ENCODE data around the gene CDH4.
"Not testable (repeated sequence)": the region's sequence is repeated elsewhere in the genome, so short reads cannot be mapped to it uniquely, and the experiment has no call there.

CDH4 gene

DNA sequence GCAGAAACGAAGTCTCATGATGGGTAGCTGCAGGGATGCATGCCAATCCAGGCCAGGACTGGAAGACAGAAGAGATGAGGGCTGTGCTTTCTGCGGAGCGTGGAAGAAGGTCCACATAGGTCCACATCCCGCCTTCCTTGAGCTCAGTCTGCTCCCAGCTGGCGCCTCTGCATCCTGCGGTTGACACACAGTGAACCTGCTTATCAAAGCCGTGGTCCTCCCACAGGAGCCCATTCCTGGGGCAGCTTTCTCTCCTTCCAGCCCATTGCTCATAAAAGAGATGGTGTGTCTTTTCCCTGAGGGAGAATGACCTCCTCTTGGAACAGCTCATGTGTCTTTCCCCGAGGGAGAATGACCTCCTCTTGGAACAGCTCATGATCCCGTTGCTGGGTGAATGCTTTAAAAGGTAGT is 225.4 kb downstream of the CDH4 start:
- no peak for DNase-seq

DNA sequence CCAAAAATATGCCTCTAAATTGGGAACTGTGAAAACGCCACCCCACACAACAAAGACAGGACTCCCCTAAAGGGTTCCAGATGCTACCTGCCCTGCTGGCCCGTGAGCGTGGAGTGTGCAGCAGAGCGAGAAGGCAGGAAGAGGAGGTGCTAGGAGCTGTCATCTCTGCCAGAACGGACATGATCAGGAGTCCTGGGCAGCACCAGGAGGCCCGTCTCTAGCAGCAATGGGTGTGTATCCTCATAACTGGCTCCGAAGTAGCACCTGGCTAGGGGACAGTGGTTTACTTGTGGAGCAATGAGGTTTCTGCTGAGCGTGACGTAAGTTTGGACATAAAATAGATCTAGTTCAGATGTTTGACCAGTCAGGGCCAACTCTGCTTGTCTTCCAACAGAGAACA is 226.0 kb downstream of the CDH4 start:
- no peak for DNase-seq

DNA sequence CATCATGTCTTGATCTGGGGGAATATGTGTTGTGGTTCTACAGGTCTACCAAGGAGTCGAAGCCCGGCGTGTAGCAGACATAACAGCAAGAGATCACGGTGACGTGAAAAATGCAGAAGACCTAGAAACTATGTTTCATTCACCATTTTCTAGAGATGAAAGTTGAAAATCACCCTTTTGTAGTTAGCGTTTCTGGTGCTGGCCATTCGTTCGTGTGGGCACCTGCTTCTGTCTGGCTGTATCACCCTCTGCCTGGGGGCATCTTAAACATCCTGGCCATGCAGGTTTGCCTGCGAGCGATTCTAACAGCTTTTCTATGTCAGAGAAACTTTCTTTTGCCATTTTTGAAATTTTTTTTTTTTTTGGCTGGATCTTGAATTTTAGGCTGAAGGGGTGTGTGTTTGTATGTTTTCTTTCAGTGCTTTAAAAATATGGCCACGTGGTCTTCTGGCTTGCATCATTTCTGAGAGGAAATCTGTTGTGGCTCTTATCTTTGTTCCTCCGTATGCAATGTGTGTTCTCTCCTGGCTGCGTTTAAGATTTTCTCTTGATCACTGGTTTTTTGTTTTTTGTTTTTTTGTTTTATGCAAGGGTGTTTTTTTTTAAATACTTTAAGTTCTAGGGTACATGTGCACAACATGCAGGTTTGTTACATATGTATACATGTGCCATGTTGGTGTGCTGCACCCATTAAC is 226.7 kb downstream of the CDH4 start:
- no peak for DNase-seq

DNA sequence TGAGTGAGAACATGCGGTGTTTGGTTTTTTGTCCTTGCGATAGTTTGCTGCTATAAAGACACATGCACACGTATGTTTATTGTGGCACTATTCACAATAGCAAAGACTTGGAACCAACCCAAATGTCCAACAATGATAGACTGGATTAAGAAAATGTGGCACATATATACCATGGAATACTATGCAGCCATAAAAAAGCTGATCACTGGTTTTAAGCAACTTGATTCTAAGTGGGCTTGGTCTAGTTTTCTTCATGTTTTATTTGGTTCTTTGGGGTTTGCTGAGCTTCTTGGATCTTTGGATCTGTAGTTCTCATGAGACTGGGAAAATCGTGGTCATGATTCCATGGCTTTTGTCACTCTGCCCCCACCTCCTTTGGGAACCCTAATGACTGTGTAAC is 227.4 kb downstream of the CDH4 start:
- DNase-seq = not testable (repeated sequence)

DNA sequence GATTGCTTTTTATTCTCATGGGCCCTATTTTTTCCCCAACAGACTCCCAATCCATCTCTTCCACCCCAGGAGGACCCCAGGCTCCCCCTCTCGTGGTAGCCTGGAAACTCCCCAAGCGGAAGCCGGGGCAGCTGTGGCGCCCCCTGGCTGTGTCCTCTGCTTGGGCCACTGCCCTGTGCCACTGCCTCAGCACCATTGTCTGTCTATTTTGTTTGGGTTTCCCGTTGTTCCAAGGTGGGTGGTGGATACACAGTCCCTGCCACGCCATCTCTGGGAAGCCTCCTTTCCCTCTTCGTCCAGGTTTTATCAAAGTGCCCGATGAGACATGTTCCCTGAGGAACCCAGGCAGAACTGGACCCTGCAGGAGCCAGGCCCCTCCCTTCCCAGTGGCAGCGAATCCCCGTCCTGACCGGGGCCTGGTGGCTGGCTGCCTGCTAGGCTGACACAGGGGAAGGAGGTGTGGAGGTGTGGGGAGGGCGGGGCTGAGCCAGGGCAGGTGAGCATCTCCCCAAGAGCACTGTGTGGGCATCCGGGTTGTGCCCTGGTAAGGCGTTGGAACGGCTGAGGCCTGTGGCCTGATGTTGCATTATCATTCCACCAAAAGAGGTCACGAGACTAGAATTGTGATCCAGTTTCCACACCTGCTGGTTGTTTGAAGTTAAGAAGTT is 228.2 kb downstream of the CDH4 start:
- no peak for DNase-seq

DNA sequence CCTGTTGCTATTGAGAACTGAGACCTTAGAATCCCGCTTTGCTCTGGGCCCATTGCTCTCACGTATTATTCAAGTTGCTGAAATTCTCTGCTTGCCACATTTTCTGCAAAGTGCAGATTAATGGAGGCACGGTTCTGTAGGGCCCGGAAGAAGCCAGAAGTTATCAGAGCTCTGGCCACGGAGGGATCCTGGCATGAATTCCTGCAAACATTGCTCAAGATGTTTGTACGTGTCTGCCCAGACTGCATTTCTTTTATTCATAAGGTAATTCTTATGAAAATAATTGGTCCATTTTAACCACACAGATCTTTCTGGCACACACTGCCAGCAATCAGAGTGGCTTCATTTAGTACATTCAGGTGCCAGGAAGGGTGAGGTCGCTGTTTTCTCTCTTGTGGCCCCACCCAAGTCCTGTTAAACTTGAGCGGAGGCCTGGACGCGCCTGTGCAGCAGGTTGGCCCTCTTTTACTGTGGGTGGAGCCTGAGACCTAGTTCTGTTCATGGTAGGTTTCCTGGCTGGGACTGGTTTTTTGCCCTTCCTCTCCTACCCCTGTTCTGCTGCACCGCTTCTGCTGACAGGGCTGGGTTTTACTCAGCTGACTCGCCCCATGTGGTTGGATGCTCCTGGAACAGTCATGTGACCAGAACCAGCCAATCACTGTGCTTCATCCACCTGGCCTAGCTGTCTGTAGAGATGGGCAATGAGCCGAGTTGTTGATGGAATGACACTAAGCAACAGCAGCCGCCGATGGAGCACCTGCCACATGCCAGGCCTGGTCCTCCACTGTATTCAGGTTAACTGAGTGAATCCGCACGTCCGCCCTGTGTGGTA is 230.2 kb downstream of the CDH4 start:
- DNase-seq = no peak

DNA sequence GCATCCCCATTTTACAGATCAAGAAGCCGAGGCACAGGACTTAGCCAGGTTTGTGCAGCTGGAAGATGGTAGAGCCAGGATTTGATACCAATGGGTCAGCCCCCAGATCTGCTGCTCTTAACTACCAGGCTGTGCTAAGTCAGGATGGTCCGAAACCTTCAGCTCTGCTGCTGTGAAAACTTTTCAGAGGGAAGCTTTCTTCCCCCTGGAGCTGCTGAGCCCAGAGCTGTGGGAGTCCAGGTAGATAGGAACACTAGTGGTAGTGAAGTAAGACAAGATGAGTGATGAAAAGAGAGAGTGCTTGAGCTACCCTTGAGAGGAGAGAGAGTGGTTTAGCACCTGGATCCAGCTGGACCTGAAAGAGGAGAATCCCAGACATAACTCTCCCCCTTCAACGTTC is 230.8 kb downstream of the CDH4 start:
- no peak for DNase-seq

DNA sequence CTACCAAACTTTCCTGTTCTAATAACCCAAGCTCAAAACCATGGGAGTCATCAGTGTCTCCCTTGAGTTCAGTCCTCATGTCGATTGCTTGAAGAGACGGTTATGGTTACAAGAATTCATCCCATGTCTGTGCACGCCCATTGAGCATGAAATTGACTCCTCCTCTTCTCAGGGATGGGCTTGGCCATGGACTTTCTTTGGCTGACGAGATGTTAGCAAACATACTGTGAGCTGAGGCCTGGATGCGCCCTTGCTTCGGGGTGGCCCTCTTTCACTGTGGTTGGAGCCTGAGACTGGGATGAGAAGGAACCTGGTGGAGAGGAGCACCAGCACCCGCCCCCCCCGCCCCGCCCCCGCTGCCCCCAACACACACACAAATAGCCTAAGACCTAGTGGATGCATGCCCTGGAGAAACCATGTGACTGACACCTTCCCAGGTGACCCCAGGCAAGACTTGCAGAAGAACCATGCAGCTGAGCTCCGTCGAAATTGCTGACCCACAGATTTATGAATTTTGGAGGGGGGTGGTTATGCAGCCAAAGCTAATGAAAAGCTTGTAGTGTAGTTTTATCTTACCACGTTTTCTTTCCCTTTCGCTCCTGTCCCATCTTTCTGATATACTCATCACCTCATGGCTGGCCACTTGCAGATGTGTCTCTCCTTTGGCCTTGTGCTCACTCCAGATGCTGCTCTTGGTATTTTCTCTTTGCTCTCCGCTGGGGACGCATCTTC is 231.4 kb downstream of the CDH4 start:
- no peak for DNase-seq

DNA sequence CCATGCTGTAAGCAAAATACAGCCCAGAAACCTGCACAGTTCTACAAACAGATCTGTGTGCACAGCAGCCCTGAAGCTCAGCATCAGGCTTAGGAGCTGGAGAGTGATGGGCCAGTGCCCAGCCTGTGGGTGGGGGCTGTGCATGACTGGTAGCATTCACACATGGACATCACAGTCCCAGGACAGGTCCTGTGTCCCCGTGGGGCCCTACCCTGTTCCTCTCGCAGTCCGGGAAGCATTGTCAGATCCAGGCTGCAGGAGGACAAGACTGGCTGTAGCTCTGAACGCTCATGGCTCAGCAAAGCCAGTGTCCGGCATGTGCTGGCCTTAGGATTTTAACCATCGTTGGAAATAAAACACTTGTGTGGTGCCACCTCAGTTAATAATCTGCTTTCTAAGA is 234.1 kb downstream of the CDH4 start:
- no peak for DNase-seq

DNA sequence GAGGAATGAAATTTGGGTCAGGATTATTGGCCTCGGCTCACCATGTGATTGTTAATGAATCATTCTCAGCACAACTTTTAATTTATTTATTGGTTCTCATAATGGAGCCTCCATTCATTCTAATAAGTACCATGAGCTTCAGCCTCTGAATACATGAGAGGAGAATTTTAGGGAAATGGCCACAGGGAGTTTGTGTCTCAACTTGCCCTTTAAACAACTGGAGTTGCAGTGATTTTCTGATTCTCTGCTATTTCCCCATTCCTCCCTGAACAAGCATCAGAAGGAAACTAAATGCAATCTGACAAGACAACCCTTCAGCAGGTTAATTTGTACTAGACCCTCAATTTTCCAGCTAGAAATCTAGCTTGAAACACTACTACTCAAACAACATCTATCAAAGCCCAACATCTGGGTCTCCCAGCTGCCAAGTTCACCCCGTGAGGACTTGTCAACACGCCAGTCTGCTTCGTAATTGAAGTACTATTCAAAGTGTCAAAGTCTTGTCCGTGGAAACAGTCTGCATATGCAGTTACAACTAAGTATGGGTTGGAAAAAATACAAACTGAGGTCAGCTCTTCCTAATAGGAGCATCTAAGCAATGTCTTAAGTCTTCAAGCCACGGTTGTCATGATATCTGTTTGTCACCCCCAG is 235.4 kb downstream of the CDH4 start:
- DNase-seq = no peak

DNA sequence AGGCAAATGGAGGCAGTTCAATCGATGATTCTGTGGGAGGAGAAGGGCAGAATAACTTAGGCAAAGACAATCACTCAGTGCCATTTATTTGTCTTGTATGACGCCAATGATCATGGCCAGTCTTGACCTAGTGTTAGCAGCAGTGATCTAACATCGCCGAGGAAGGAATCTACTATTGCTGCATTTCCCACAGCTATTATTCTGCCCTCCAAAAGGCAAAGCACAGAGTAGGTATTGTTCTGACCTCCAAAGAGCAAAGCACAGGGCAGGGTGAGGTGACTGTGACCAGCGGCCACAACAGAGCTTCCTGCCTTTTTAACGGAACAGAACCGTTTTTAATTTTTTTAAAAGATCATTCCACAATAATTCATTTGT is 235.9 kb downstream of the CDH4 start:
- no peak for DNase-seq

DNA sequence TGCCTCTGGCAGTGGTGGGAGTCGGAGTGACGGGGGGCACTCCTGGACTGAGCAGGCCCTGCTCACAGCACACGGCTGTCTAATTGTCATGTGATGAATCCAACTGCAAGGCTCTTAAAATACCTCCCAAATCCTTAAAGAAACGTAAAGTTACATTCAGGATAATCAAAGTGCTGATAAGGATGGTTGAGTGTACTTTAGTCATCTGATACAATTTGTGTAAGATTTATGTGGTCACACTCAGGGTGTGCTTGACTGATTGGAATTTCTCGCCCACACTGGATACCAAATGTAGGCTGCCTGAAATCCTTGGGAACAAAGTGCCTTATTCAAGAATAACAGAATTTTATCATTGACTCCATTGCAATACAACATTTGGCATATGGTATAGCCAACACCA is 238.7 kb downstream of the CDH4 start:
- DNase-seq = no peak

DNA sequence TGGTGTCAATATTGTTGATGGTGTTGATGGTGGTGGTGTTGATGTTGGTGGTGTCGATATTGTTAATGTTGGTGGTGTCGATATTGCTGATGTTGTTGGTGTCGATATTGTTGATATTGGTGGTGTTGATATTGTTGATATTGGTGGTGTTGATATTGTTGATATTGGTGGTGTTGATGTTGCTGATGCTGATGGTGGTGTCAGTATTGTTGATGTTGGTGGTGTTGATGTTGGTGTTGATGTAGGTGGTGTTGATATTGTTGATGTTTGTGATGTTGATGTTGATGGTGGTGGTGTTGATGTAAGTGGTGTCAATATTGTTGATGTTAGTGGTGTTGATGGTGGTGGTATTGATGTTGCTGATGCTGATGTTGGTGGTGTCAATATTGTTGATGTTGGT is 240.0 kb downstream of the CDH4 start:
- no peak for DNase-seq

DNA sequence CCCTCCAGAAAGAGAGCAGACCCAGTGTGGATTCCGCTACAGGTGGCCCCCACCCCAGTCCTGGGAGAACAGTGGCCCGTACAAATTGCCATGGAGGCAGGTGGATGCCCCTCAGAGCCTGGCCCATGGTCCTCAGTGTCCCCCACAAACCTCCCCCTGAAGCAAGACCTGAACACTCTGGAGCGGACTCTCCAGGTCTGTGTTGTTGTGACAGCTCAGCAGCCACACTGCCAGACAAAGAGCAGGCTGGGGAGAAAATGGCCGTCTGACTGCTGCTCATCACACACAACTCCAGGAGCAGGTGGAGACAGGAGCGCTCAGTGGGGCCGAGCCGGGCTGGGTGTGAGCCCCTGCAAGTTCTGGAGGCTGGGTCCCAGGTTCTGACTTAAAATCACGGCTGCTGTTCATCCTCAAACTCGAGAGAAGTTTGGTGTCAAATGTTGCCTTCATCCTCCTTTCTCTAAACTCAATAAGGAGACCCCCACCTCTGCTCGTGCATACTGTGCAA is 241.8 kb downstream of the CDH4 start:
- no peak for DNase-seq

DNA sequence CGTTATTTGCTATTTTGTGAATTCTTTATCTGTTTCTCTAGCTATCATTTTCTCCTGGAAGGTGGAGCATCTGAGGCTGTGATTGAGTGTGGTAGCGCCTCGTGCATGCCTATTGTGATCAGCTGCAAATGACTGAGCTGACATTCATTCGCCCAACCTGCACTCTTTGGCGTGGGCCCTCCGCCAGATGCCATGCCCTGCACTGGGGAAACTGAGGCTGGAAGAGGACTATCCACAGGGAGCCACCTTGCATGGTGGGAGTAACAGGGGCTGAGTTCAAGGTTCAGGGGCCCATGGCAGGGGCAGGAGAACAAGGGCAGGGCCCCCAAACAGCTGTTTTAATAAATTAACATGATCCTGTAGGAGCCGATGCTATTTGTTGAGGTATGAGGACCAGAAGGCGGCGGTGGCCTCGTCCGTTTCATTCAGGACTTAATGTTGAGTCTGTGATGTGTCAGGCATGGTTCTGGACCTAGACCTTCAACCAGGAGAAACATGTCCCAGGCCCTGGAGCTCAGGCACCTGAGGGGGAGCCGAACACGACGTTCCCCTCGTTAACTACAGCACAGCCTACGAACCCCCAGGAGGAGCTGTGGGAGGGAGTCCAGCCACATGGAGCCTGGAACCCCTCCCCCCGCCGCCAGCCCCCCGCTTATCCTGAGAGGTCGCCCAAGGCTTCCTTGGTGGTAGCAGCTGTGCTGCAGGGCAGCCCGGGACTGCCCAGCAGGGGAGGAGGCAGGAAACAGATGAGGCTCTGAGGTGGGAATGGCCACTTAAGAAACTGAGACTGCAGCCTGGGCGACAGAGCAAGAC is 242.9 kb downstream of the CDH4 start:
- DNase-seq = no peak

DNA sequence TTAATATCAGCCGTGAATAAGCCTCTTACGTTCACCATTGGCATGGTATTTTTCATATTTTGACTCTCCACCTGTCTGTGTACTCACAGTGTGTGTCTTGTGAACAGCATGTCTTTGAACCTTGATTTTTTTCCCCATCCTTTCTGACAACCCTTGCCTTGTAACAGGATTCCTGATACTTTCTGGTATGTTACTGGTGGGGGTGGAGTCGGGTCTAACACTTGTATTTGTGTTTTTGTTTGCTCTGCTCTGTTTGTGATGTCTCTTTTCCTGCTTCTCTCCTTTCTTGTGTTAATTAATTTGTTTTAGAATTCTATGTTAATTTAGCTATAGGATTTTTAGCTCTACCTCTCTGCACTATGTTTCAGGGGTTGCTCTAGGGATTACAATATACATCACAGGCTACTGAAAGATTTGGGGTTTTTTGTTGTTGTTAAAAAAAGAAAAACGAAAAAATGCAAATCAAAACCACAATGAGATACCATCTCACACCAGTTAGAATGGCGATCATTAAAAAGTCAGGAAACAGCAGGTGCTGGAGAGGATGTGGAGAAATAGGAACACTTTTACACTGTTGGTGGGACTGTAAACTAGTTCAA is 245.1 kb downstream of the CDH4 start:
- no peak for DNase-seq

DNA sequence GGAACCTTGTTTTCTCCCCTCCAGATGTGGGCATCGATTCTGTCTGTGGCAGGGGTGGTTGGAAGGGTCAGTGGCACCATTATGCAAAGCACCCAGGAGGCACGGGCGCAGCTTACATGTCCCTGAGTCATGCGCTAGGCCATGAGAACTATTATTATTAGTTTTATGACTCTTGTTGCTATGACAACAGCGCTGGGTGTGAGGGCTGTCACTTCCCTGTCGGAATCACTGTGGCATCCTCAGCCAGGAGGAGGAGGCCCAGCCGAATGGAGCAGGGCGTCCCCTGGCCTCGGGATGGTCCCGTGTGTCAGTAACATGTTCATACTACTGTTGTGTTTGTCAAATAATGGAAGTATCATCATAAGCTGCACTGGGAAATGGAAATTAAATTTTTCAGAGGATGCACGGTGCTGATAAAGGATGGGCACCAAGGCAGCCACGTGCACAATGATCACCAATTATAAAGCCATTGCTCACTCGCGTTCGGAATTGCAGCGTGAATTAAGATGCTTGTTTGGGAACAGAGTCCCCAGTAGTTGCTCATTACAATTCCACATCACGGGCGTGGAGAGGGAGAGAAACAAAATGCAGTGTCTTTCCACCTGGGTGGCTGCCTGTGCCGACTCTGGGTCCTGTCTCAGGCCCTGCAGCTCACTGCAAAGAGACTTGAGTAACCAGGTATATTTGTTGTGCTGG is 247.9 kb downstream of the CDH4 start:
- DNase-seq = no peak

DNA sequence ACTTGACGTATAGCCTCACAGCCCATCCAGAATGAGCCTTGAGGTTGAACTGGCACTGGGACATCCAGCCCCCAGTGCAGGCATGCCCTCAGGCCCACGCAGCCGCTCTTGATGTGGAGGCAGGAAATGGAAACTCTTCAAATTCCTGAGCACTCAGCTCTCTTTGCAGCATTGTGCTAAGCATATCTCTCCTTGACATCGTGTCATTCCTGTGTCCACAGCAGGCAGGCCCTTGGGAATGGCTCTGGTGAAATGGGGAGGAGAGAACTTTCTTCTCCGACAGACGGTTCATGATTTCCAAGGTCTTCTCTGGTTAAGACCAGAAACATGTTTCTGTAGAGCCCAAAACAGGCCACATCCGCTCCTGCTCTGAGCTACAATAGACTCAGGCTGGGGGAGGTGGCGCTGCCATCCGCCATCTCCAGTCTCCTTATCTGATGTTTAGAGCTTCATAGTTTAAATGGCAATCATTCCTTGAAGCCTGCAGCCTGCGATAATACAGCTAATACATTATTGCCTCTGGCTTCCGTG is 248.8 kb downstream of the CDH4 start:
- no peak for DNase-seq

DNA sequence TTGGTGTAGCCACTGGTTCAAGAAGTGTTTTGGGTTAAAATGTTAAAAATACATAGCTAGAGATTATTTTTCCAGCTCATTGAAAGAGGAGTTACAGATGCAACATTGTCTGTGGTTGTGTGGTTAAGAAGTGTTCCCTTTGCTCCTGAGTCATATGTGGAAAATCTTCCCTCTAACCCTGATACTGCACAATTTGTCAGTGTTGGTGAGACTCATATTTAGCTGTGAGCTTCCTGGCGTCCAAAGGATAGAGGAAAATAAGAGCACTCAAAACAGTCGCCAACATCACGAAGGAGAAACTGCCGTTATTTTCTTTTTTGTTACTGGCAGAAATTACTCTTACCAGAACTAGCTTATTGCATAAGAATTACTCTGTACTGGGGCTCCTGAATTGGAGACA is 250.4 kb downstream of the CDH4 start:
- DNase-seq = no peak

DNA sequence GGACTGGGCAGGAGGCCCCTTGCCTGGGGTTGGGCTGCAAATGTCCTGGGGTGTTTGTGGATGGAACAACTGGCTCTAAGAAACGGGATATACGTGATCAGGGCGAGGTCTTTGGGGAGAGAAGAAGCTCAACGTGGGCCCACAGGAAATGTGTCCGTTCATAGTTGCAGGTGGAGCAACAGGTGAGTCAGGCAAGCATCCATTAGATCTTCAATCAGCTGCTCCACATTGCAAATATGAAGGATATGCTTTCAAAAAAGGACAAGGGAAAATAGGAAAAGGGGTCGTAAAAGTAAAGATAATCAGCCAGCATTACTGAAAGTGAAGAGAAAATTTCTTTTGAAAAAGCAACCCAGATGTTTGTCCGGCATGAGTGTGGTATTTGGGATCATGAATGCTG is 251.0 kb downstream of the CDH4 start:
- no peak for DNase-seq
